GM18502 (cell line): ENCODE results near the gene MAP2K7.
"Not testable (repeated sequence)": the region's sequence is repeated elsewhere in the genome, so short reads cannot be mapped to it uniquely, and the experiment has no call there.

Experiments used
- ATAC-seq: cut with Tn5 transposase; IDR thresholded peaks from one replicate; pipeline ENCODE4 v1.9.1; 2021; ENCODE audit warnings: mild to moderate bottlenecking; ENCODE audit not compliant: unreplicated experiment, poor library complexity

Gene MAP2K7

DNA sequence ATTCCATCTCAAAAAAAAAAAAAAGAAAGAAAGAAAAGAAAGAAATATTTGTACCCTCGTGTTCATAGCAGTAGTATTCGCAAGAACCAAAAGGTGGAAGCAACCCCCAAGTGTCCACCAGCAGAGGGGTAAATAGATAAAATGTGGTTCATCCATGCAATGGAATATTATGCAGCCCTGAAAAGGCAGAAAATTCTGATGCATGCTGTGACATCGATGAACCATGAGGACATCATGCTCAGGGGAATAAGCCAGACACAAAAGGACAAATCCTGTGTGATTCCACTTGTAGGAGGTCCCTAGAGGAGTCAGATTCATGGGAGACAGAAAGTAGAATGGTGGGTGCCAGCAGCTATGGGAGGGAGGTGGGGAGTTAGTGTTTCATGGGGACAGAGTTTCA, 21.8 kb upstream of the MAP2K7 start:
- ATAC-seq: no peak

DNA sequence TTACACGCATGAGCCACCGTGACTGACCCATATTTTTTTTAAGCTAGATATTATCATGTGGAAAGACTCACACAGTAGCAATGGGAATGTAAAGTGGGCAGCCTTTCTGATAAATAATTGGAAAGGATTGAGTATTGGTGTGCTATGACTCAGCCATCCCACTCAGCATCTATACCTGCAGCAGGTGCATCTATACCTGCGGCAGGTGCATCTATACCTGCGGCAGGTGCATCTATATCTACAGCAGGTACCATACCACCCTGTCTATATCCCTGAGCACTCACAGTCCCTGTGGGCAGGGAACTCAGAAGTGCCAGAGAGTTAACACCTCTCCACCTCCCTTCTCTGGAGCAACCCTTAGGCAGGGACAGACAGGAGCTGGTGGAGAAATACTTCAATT, 20.6 kb upstream of the MAP2K7 start:
- no peak for ATAC-seq

DNA sequence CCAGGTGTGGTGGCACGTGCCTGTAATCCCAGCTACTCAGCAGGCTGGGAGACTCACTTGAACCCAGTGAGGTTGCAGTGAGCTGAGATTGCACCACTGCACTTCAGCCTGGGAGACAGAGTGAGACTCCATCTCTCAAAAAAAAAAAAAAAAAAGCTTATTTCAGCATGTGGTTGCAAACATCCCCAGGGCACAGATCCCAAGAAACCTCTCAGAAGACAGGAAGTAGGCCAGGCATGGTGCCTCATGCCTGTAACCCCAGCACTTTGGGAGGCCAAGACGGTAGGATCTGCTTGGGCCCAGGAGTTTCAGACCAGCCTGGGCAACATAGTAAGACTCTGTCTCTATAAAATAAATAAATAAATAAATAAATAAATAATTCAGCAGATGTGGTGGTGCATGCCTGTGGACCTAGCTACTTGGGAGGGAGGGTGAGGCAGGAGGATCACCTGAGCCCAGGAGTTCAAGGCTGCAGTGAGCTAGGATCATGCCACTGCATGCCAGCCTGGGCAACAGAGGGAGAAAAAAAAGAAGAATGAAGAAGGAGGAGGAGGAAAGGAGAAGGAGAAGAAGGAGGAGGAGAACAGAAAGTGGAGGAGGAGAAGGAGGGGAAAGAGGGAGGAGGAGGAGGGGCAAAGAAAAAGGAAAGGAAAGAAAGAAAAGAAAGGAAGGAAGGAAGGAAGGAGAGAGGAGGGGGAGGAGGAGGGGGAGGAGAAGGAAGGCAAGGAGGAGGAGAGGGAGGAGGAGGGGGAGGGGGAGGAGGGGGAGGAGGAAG, 19.7 kb upstream of the MAP2K7 start:
- ATAC-seq: no peak

DNA sequence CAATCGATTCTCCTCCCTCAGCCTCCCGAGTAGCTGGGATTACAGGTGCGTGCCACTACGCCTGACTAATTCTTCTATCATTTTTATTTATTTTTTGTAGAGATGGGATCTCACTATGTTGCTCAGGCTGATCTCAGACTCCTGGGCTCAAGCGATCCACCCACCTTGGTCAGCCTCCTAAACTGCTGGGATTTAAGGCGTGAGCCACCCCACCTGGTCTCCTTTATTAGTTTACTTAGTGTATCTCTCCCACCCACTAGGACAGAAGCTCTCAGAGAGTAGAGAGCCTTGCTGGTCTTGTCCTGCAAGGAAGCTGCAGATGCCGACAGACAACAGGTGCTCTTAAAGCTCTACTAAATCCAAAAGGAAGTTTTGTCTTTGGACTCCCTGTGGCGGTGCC, 17.9 kb upstream of the MAP2K7 start:
- no peak for ATAC-seq

DNA sequence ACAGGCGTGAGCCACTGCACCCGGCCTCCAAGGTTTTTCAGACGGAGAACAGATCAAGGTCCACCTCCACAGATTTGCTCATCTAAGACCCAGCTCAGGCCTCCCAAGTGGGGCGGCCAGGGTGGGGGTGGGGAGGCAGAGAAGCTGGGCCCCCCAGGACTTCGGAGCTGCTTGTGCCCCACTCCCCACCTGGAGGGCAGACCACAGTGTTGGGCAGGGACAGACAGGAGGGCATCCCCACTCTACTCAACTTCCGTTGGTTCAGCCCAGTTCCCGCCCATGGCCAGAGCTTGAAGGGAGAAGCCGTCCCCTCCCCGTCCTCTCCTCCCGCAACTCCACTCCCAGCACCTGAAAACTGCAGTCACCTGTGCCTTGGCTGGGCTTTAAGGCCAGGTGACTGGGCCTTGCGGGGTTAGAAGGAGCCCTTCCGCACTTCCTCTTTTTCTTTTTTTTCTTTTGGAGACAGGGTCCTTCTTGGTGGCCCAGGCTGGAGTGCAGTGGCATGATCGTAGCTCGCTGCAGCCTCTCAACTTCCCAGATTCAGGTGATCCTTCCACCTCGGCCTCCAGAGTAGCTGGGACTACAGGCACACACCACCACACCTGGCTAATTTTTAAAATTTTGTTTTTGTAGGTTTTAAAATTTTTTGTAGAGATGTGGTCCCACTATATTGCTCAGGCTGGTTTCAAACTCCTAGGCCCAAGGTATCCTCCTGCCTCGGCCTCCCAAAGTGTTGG, 16.1 kb upstream of the MAP2K7 start:
- no peak for ATAC-seq

DNA sequence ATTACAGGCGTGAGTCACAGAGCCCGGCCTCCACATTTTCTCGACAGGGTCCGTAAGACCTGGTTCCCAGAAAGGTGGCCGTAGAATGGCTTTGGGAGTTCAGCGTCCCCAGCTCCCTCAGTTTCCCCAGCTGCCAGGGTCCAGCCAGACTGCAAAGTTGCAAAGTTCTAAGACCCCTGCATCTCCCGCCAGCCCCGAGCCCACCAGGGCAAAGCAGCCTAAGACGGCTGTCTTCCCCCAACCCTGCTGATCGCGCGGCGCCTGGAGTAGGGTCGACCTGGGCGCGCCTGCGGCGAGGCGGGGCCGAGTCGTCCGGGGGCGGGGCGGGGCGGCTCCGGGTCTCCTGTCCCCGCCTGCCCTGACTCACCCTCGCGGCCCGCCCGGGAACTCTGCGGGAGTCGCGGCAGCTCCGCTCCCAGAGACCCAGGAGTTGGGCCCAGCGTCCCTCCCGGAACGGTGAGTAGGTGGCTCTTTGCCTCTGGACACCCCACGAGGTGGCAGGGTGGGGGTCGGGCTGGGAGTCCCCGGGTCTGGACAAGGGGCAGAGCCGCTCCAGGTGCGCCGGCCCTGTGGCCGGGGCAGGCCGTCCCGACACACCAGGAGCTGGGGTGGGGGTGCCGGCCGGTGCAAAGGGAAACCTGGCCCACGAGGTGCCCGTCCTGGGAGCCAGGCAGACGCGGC, 15.4 kb upstream of the MAP2K7 start, which contains the start of gene LRRC8E:
Gene LRRC8E (plus strand): TSS at position 366 of the 681 bp plus-strand sequence. CDS start 7,094 bp downstream, outside the sequence.
- no peak for ATAC-seq

DNA sequence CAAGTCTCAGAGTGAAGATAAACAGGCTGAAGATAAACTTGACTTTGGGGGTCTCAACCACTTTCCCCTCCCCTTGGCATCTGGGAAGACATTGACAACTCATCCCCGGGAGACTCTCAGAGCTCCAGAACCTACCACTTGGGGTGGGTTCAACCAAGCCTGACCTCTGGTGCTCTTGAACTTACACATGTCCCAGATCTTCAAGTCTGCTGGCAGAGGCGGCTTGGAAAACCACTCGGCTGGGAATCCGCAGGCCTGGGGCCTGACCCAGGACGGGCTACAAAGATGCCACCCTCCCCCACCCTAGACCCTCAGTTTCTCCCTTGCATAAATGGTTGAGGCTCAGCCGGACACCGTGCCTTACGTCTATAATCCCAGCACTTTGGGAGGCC, 14.9 kb upstream of the MAP2K7 start:
- ATAC-seq: no peak

DNA sequence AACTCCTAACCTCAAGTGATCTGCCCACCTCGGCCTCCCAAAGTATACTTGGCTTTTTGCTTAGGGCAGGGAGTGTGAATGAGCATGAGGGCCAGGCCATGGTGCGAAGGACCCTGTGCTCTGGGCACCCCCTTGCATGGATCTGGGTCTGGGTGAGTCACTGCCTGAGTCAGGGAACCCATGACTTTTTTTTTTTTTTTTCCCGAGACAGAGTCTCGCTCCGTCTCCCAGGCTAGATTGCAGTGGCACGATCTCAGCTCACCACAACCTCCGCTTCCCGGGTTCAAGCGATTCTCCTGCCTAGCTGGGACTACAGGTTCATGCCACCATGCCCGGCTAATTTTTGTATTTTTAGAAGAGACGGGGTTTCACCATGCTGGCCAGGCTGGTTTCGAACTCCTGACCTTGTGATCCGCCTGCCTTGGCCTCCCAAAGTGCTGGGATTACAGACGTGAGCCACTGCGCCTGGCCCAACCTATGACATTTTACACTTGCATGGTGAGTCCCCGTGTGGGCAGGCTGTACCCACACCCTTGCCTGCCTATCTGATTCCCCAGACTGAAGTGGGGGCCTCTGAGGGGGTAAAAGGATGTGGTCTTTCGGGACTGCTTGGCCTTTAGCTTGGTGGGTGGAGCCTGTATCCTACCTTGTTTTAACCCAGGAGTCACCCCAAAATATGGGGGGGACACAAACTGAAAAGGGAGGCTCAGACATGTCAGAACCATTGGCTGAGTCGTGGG, 10.1 kb upstream of the MAP2K7 start:
- ATAC-seq: not testable (repeated sequence)

DNA sequence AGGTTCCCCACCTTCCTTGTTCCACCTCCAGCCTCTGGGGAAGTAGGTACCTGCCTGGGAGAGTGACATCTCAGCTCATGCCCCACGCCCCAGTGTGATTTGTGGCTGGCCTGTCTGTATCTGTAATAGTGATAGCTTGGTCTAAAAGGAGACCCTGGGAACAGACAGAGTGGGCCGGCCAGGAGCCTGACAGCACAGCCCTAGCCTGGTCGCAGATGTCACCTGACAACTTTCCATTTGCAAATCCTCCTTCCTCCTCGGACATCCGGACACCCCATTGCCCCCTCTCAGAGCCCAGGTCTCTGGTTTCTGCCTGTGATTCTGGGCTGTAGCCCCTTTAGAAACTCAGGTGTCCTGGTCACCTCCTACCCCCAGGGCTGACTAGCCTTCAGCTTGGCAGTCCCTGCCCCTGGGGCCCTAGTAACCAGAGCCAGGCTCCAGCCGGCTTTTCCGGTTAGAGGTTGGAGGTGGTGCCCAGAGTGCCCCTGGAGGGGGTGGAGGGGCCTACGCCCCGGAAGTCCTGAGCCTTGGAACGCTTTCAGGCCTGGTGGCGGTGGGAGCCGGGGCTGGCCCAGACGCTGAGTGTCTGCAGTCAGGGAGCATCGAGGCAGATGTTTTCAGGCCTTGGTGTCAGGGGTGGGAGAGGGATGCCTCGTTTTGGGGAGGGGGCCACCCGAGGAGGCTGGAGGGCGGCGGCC, 8.9 kb upstream of the MAP2K7 start:
- ATAC-seq: no peak

DNA sequence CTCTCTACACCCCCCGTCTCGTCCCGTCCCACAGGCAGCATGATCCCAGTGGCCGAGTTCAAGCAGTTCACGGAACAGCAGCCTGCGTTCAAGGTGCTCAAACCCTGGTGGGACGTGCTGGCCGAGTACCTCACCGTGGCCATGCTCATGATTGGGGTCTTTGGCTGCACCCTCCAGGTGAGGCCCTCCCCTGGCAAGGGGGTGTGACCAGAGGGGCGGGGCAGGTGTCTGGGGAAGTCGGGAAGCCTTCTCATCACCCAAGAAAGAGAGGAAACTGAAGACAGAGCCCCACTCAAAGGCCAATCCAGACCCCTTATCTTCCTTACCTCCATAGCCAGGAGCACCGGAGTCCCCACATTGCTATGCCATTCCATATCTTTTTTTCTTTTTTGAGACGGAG, 8.1 kb upstream of the MAP2K7 start:
- no peak for ATAC-seq

DNA sequence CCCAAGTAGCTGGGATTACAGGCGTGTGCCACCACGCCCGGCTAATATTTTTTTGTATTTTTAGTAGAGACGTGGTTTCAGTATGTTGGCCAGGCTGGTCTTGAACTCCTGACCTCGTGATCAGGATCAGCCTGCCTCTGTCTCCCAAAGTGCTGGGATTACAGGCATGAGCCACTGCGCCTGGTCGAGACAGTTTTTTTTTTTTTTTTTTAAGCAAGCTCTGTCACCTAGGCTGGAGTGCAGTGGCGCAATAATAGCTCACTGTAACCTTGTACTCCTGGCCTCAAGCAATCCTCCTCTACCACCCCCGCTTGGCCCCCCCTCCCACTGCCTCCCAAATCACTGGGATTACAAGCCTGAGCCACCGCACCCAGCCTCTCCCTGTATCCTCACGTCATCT, 6.4 kb upstream of the MAP2K7 start:
- ATAC-seq: no peak

DNA sequence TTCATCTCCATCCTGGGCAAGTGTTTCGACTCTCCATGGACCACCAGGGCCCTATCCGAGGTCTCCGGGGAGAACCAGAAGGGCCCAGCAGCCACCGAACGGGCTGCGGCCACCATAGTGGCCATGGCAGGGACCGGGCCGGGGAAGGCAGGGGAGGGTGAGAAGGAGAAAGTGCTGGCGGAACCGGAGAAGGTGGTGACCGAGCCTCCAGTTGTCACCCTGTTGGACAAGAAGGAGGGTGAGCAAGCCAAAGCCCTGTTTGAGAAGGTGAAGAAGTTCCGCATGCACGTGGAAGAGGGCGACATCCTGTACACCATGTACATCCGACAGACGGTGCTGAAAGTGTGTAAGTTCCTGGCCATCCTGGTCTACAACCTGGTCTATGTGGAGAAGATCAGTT, 4.7 kb upstream of the MAP2K7 start:
- no peak for ATAC-seq

DNA sequence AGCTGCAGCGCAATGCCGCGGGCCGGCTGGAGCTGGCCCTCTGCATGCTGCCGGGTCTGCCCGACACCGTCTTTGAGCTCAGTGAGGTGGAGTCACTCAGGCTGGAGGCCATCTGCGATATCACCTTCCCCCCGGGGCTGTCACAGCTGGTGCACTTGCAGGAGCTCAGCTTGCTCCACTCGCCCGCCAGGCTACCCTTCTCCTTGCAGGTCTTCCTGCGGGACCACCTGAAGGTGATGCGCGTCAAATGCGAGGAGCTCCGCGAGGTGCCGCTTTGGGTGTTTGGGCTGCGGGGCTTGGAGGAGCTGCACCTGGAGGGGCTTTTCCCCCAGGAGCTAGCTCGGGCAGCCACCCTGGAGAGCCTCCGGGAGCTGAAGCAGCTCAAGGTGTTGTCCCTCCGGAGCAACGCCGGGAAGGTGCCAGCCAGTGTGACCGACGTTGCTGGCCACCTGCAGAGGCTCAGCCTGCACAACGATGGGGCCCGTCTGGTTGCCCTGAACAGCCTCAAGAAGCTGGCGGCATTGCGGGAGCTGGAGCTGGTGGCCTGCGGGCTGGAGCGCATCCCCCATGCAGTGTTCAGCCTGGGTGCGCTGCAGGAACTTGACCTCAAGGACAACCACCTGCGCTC, 3.8 kb upstream of the MAP2K7 start:
- ATAC-seq: no peak

DNA sequence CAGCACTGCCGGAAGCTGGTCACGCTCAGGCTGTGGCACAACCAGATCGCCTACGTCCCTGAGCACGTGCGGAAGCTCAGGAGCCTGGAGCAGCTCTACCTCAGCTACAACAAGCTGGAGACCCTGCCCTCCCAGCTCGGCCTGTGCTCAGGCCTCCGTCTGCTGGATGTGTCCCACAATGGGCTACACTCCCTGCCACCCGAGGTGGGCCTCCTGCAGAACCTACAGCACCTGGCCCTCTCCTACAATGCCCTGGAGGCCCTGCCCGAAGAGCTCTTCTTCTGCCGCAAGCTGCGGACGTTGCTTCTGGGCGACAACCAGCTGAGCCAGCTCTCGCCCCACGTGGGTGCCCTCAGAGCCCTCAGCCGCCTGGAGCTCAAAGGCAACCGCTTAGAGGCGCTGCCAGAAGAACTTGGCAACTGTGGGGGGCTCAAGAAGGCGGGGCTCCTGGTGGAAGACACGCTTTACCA, 3.2 kb upstream of the MAP2K7 start:
- no peak for ATAC-seq

DNA sequence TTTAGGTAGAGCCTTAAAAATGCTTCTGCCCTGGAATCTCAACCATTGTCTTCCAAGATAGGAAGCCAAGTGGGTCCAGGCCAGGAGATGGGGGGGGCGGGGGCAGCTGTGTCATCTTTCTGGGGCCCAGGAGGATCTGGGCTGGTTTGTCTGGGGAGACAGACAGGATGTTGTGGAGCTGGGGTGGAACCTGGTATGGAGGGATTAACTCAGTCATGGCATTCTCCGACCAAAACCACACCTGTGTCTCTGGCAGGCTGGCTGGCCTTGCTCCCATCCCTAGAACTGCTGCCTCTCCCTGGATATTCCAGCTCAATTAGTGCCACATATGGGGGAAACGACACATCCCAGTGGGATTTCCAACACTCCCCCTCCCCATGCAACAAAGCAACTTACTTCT, 2.7 kb upstream of the MAP2K7 start:
- ATAC-seq: no peak

DNA sequence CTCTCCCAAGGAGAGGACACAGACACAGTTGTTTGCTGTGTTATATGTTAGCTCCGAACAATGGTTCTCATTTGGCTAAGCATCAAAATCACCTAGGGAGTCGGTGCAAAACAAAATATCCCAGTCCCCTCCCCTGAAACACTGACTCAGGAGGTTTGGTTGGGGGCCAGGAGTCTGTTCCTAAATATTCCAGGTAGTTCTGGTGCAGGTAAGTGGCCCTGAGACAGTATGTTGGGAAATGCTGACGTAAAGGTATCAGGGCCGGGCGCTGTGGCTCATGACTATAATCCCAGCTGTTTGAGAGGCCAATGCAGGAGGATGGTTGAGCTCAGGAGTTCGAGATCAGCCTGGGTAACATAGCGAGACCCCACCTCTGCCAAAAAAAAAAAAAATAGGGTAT, 2.3 kb upstream of the MAP2K7 start:
- ATAC-seq: no peak

DNA sequence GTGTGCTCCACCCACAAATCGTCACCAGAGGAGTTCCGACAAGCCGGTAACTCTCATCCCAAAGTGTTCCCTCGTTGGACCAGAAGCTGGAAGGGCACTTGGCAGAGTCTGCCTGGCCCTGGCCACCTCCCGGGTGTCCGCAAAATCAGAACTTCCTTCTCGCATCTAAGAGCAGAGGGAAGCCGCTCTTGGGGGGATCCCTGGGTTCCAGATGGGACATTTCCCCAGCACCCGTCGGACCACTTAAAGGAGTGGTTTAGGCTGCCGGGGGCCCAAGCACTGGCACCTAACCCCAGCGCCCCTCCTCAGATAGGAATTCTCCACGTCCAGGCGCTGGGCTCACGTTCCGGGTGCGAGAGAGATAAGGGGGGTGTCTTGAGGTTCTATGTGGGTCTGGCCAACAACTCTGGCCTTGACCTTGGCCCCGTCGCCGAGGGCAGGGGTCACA, 857 bp upstream of the MAP2K7 start:
- no peak for ATAC-seq

DNA sequence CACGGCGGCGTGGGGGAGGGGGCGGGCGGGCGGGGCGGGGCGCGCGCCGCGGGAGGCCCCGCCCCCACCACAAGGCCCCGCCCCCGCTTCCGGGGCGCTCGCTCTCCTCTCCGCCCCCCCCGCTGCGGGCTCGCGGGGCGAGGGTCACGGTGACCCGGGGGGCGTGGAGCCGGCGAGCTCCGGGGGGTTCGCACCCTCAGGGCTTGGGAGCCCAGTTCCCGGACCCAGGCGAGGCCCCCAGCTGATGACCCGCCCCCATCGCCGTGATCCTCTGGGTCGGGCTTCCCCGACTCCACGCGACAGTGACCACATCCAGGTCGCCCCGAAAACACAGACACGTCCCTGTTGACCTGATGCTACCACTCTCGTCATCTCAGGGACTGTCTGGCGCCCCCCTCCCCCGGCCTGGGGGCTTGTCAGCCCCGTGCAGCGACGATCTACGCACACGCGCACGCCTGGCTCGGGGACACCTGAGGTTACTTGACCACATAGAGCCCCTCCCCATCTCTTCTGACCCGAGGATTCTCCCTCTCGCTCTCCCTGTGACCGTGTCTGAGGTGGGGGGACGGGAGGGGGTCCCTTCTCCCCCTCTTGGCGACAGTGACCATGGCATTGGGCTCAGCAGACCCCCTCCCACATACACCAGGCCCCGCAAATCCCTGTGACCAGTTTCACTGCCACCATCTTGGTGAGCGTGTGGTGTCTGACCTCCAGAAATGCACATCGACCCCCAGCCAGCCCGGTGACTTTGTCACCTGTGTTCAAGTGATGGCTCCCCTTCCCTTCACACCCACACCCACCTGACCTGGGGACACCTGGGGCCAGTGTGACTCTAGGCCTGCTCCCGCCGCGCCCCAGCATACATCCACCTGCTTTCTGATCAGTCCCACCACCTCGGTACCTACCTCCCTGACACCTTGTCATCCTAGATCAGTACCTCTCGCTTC, 670 bp downstream of the MAP2K7 start:
- ATAC-seq: peak; percentile 43
